Skeletal muscle tissue (tissue), 4 donors: ENCODE data around the gene SEC14L2. TPM values are rescaled to one million over a fixed set of nuclear protein-coding genes. Genes with fewer than 3 reads are reported as not detected.
"Not testable (repeated sequence)": the region's sequence is repeated elsewhere in the genome, so short reads cannot be mapped to it uniquely, and the experiment has no call there.

Experiments used
- H3K27ac ChIP-seq: one replicate; pipeline ENCODE4 v1.7.0; 2013; ENCODE audit warnings: mild to moderate bottlenecking, low read depth, low read length, inconsistent platforms
- H3K27me3 ChIP-seq, 3 donors: one replicate each; pipeline ENCODE4 v1.7.0; 2013; ENCODE audit warnings: low read length in 3 of 3; ENCODE audit not compliant: control insufficient read depth in 3 of 3, insufficient read depth in 3 of 3
- H3K36me3 ChIP-seq, 3 donors: one replicate each; pipeline ENCODE4 v1.7.0; 2013; ENCODE audit warnings: low read length in 3 of 3; ENCODE audit not compliant: control insufficient read depth in 3 of 3, insufficient read depth in 3 of 3
- H3K4me1 ChIP-seq, 3 donors: one replicate each; pipeline ENCODE4 v1.7.0; 2013; ENCODE audit warnings: low read length in 3 of 3, mild to moderate bottlenecking in 3 of 3; ENCODE audit not compliant: control insufficient read depth in 3 of 3, insufficient read depth in 3 of 3
- H3K4me3 ChIP-seq, 3 donors: one replicate each; pipeline ENCODE4 v1.7.0; 2013; ENCODE audit warnings: low read length in 3 of 3
- H3K9ac ChIP-seq, 3 donors: one replicate each; pipeline ENCODE4 v1.7.0; 2013; ENCODE audit warnings: low read length in 3 of 3, mild to moderate bottlenecking in 3 of 3, moderate library complexity in 2 of 3, low read depth in 1 of 3
- H3K9me3 ChIP-seq, 3 donors: one replicate each; pipeline ENCODE4 v1.7.0; 2013; ENCODE audit warnings: low read length in 3 of 3; ENCODE audit not compliant: control insufficient read depth in 3 of 3
- total RNA-seq: library from RNA; depleted of rRNA; stranded (reverse); fragments of >200 nt; gene quantifications from one replicate; pipeline ENCODE4 v1.2.3, GENCODE V29; 2014
- donor health status: Osteomylitis.

SEC14L2 gene
- total RNA-seq, 1 donor from 2014 or later, result 2.1 TPM

GRCh38 chr22:30402028-30402765 is 5.4 kb downstream of the SEC14L2 start:
- H3K9ac ChIP-seq, result no peak overlapping the region
- H3K4me1 ChIP-seq, result peaks cover 6 to 14% (median 7%) of the 10 kb centered on the region in 3 donors
- H3K36me3 ChIP-seq, result peaks cover 0 to 2% (median 2%) of the 10 kb centered on the region in 3 donors
- H3K27ac ChIP-seq, result no peak overlapping the region
- peaks cover 19 to 25% (median 21%) of the 10 kb centered on the region in 3 donors for H3K27me3 ChIP-seq
- H3K4me3 ChIP-seq, result no peak overlapping the region
- no peaks in the 10 kb centered on the region for H3K9me3 ChIP-seq

- H3K4me1 ChIP-seq, H3K27ac ChIP-seq, H3K9me3 ChIP-seq, H3K4me3 ChIP-seq, H3K9ac ChIP-seq, H3K36me3 ChIP-seq: not testable (repeated sequence)
- peaks cover 14 to 20% (median 16%) of the 10 kb centered on the region in 3 donors for H3K27me3 ChIP-seq
These were observed 5.9 kb downstream of the SEC14L2 start for GRCh38 chr22:30402766-30403104.

DNA sequence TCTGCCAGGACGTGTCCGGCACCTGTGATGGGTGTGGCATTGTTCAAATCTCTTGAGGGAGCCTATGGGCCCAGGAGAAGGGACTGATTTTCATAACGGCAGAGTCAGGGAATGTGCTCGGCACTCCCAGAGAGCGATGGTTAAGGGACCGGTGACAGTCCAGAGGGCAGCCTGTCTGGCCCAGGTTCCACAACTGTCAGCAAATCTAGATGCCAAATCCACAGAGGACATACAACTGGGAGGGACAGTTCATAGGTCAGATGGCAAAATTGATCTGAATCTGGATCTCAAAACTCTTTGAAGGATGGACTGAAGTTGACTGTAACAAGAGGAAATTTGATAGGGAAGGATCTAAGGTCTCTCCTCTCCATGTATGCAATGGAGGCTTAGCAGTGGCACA is 7.5 kb downstream of the SEC14L2 start:
- H3K36me3 ChIP-seq, result peaks cover 4 to 5% (median 4%) of the 10 kb centered on the region in 3 donors
- no peak overlapping the region for H3K4me3 ChIP-seq
- no peak overlapping the region for H3K9ac ChIP-seq
- H3K4me1 ChIP-seq, result peaks cover 0 to 2% (median 0%) of the 10 kb centered on the region in 3 donors
- no peak overlapping the region for H3K27ac ChIP-seq
- H3K9me3 ChIP-seq, result no peaks in the 10 kb centered on the region
- peaks cover 0 to 7% (median 3%) of the 10 kb centered on the region in 3 donors for H3K27me3 ChIP-seq

- Histone ChIP-seq H3K9me3 (no peaks in the 10 kb centered on the region), H3K27me3 (no peaks in the 10 kb centered on the region), H3K27ac (no peak overlapping the region), H3K36me3 (peaks cover 4 to 12% (median 4%) of the 10 kb centered on the region in 3 donors), H3K4me1 (no peaks in the 10 kb centered on the region), H3K4me3 (no peak overlapping the region), H3K9ac (no peak overlapping the region)
These were observed 8.9 kb downstream of the SEC14L2 start for GRCh38 chr22:30405731-30406130.

DNA sequence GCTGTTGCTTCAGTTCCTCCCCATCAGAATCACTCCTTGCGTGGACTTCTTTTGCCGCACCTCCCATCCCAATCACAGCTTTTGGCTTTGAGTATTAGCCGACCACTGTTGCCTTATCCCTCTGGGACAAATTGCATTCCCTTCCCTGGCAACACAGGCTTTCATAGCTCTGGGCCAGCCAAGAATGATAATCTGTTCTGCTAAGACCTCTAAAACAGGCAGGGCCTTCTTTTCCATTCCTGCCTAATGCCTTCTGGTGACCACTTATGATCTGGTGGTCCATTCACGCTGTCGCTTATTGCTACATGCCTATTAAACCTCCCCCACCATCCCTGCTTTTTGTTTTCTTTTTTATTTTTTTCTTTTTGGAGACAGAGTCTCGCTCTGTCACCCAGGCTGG is 9.6 kb downstream of the SEC14L2 start:
- no peak overlapping the region for H3K4me3 ChIP-seq
- H3K36me3 ChIP-seq, result peaks cover 4 to 12% (median 4%) of the 10 kb centered on the region in 3 donors
- no peaks in the 10 kb centered on the region for H3K9me3 ChIP-seq

DNA sequence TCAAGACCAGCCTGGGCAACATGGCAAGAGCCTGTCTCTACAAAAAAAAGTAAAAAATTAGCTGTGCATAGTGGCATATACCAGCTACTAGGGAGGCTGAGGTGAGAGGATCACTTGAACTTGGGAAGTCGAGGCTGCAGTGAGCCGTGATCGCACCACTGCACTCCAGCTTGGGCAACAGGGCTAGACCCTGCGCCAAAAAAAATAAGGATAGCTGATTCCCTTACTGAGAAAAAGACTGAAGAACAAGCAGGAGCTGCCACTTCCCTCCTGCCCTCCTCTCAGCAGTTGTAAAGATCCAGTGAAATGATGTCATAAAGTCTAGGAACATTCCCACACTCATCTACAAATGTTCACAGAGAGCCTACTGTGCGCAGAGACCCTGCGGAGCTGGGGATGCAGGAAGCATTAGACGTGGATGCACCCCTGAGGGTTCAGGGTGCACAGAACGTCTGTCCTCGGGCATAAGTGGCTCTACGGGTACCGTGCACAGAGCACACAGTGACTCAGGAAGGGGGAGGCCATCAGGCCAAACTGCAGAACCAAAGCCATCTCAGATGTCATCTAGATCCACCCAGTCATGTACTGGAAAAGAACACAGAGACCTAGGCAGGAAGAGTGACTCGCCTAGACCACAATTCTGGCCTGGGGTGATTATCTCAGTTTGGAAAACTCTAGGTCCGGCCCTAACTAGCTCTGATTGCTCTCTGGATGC is 11.7 kb downstream of the SEC14L2 start:
- peaks cover 4 to 14% (median 7%) of the 10 kb centered on the region in 3 donors for H3K36me3 ChIP-seq
- no peak overlapping the region for H3K27ac ChIP-seq
- no peak overlapping the region for H3K9ac ChIP-seq

More for the DNA sequence above, 9.6 kb downstream of the SEC14L2 start:
- no peaks in the 10 kb centered on the region for H3K4me1 ChIP-seq
- H3K27ac ChIP-seq, result no peak overlapping the region
- no peak overlapping the region for H3K9ac ChIP-seq
- H3K27me3 ChIP-seq, result no peaks in the 10 kb centered on the region

DNA sequence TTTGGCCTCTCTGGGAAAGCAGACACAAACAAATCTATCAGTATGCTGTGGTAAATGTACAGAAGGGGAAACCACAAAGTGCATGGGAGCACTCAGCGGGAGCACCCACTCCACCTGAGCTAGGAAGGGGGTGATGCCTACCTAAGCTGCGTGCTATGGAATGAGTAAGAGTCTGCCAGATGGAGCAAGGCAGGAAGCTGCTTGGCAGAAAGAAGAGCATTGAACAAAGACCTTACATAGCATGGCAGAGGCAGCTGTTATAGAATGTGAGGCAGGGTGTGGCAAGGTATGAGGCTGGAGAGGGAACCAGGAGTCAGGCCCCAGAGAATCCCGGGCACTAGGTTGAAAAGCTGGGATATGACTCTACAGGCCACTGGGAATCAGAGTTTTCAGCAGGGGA is 15.0 kb downstream of the SEC14L2 start:
- Histone ChIP-seq H3K36me3 (peaks cover 17 to 32% (median 26%) of the 10 kb centered on the region in 3 donors), H3K4me3 (no peak overlapping the region), H3K27me3 (no peaks in the 10 kb centered on the region), H3K27ac (no peak overlapping the region), H3K4me1 (no peaks in the 10 kb centered on the region), H3K9me3 (no peaks in the 10 kb centered on the region), H3K9ac (no peak overlapping the region)

More for the DNA sequence above, 11.7 kb downstream of the SEC14L2 start:
- no peaks in the 10 kb centered on the region for H3K9me3 ChIP-seq
- no peaks in the 10 kb centered on the region for H3K4me1 ChIP-seq
- H3K27me3 ChIP-seq, result no peaks in the 10 kb centered on the region
- H3K4me3 ChIP-seq, result no peak overlapping the region

GRCh38 chr22:30413001-30413400 is 16.2 kb downstream of the SEC14L2 start:
- Histone ChIP-seq H3K27me3 (no peaks in the 10 kb centered on the region), H3K27ac (no peak overlapping the region), H3K4me1 (no peaks in the 10 kb centered on the region), H3K9ac (no peak overlapping the region), H3K36me3 (peaks cover 22 to 36% (median 33%) of the 10 kb centered on the region in 3 donors), H3K4me3 (no peak overlapping the region), H3K9me3 (no peaks in the 10 kb centered on the region)

DNA sequence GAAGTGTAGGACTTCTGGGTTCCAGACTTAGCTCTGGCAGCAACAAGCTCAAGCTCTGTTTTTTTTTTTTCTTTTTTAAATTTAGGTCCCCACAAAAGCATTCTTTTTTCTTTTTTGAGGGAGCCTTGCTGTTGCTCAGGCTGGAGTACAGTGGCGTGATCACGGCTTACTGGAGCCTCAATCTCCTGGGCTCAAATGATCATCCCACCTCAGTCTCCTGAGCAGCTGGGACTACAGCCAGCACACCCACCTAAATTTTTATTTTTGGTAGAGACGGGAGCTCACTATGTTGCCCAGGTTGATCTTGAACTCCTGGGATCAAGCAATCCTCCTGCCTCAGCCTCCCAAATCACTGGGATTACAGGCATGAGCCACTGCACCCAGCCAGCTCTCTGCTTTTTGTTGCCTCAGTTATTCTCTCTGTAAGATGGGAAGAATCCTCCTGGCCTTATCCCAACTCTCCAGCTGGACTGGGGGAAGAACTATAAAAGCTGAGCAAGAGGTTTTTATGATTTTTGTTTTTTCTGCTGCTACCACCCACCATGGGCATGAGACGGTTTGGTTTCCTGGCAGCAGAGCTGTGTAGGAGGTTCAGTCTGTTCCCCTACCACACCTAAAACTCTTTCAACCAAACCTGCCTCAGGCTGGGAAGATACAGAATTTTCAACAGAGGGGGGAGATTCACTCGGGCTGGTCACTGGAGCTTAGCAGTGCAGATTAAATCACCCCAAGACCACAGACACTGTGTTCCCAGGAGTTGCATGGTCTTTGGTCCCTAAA is 17.1 kb downstream of the SEC14L2 start:
- Histone ChIP-seq H3K36me3 (peaks cover 18 to 45% (median 42%) of the 10 kb centered on the region in 3 donors), H3K27ac (no peak overlapping the region), H3K4me1 (no peaks in the 10 kb centered on the region), H3K9ac (no peak overlapping the region), H3K27me3 (no peaks in the 10 kb centered on the region), H3K4me3 (no peak overlapping the region), H3K9me3 (no peaks in the 10 kb centered on the region)
